IPS-18c (cell line): ENCODE results near the gene CD300A.

Experiments
- H3K4me3 ChIP-seq: 2 replicates; pipeline ENCODE4 v1.7.0; 2013; ENCODE audit warnings: low read depth, mild to moderate bottlenecking, low read length, moderate library complexity; ENCODE audit not compliant: insufficient read depth
- H3K9me3 ChIP-seq: one replicate; pipeline ENCODE4 v1.6.1; 2013; ENCODE audit warnings: mild to moderate bottlenecking, low read length, moderate library complexity; ENCODE audit not compliant: control insufficient read depth, insufficient read depth

CD300A gene

DNA sequence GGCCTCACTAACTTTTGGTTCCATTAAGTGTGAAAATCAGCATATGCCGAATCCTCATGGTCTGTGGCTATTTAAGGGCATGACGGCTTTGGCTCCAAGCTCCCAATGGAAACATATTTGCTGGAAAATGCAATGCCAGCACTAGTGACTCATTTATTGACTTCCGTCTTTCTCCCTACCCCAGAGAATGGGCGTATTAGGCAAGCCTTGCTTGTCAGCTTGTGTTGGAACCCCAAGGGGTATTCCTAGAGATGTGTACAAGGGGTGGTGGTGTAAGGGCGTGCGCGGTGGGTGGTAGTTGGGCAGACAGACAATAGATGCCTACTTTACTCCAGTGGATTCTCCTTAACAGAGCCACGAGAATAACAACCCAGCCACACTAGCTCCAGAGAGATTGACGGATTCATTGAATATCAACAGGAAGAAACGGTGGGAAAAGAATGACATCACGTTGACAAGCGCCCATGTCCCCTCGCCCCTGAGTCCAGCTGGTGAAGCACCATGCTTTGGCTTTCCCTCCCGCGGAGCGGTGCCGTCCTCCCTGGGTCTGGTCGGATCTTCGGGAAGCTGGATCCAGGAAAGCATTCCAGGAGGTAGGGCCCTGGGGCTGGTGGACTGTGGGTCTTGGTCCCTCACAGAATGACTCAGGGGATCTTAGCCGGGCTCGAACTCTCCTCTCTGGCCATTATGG, 54.5 kb downstream of the CD300A start:
- H3K4me3 ChIP-seq: no peak overlapping the region
- peaks cover 3% of the 10 kb centered on the region for H3K9me3 ChIP-seq

DNA sequence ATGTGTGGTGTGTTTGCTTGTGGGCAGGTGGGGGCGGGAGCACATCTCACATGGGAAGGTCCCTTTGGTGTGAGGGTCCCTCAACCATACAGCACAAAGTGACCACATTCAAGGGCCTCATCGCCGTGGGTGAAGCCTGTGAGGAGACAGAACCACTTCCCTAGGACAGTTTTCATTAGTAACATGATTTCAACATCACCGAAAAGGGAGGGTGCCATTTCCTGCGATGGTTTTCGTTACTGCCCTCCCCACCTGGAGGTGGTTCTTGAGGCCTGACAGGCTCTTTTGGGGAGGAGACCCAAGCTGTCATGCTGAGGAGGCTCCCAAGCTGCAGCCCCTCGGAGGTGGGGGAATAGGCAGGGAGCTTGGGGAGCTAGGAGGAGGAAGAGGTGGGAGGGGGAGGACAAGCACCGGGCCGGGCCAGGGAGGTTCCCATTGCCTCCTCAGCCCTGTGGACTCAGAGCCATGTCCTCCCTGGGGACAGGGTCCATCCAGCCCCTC, 55.3 kb downstream of the CD300A start:
- Histone ChIP-seq H3K4me3 (no peak overlapping the region), H3K9me3 (peaks cover 3% of the 10 kb centered on the region)

DNA sequence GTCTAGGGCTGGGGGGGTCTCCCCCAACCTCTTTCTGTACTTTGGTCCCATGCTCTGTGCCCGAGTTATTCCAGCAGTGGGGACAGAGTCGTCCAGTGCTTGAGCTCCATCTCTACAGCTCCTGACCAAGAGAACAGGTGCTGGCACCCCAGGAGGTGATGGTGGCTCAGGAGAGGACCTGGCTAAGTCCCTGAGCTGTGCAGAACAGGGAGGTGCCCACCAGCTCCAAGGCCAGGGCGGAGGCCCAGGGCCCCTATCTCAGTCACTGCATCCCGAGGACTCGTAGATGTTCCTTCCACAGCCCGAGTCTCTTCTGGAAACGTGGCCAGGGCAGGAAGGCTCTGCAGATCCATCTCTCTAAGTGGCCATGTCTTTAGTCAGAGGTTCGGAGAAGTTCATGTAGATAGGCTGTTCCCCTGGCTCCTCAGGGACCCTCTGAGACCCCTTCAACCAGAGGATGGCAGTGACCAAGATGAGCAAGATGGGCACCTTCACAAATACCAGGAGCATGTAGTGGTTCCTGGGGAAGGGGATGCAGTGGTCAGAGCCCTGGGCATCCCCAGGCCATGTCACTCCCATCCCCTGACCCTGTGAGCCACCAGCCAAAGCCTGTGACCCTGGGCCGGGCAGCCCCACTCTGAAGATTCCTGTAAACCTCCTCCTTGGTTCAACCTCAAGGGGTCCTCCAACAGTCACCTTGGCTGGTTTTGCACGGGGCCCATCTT, 56.1 kb downstream of the CD300A start:
- Histone ChIP-seq H3K9me3 (peaks cover 3% of the 10 kb centered on the region), H3K4me3 (no peak overlapping the region)

DNA sequence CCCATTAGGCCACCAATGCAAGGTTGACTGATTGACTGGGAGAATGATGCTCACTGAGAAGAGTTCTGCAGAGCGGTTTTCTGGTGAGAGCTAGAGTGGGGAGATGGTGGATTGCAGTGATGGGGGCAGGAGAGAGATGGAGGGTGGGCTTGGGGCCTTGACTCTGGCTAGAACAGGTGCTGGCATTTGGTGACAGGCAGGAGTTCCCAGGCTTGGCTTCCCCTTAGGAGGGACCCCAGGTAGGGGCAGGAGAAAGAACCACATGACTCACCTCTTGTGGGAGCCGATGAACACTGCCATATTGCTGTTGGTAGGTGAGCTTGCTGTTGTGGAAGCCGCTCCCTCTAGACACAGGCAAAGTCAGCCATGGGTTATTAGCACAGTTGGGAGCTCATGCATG, 56.9 kb downstream of the CD300A start:
- H3K9me3 ChIP-seq: peaks cover 3% of the 10 kb centered on the region
- H3K4me3 ChIP-seq: no peak overlapping the region

DNA sequence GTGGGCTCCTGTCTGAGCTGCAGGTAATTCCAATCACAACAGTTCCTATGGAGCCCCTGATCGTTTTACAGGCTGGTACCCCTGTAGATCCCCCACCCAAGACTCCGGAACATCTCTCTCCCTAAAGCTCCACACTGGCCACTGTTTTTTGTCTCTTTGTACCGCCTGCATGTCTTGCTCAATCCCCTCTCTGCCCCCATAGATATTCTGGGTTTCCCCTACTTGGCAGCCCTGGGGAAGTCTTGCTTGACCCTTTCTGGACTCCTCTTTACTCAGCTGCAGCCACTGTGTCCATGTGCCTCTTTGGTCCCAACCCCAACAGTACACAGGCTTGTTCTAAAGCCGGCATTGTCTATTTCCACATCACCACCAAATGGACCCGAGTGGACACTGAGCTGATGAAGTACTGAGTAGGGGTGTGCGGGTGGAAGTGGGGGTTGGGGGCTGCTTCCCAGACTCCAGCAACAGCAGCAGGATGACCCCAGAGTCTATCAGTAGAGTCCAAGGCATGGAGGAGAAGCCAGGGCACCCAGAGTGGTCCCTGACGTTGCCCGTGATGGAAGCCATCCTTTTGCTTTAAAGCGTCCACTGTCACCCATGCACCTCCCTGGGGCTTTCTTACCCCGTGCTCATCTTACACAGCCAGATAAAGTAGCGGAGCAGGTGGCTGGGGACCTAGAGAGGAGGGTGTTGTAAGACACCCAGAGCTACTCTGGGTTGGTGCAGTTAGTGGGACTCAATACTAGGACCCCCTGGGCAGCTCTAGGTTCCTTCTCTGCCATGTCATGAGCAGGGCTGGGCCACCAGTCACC, 58.4 kb downstream of the CD300A start:
- H3K9me3 ChIP-seq: peaks cover 3% of the 10 kb centered on the region
- H3K4me3 ChIP-seq: no peak overlapping the region

DNA sequence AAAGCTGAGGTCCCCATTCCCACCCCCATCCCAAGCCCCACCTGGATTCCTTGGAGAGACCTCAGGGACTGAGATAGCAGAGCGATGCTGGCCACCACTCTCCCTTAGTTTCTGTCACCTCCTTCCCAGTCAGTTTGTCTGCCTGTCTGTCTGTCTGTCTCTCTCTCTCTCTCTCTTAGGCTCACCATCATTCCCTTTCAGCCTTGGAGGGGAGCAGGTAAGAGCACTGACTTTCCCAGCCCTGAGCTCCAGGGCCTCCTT, 59.0 kb downstream of the CD300A start:
- peaks cover 3% of the 10 kb centered on the region for H3K9me3 ChIP-seq
- H3K4me3 ChIP-seq: no peak overlapping the region

DNA sequence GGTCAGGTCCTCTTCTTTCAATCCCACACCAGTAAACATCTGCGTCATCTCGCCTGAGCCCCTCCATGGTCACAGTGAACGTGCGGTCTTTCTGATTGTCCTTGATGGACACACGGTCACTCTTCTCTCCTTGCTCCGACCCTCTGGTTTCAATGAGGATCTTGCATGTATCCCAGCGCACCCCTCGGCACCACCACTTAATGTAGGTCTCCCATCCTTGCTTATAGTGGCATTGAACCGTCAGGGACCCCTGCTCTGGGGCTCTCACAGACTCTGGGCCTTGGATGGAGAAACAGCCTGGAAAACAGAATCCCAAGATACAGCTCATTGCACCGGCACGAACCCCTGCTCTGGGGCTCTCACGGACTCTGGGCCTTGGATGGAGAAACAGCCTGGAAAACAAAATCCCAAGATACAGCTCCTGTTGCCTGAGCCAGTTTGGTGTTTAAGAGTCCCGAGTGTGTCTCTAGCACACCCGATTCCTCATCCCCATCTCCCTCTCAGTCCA, 59.4 kb downstream of the CD300A start:
- no peak overlapping the region for H3K4me3 ChIP-seq
- H3K9me3 ChIP-seq: peaks cover 3% of the 10 kb centered on the region

DNA sequence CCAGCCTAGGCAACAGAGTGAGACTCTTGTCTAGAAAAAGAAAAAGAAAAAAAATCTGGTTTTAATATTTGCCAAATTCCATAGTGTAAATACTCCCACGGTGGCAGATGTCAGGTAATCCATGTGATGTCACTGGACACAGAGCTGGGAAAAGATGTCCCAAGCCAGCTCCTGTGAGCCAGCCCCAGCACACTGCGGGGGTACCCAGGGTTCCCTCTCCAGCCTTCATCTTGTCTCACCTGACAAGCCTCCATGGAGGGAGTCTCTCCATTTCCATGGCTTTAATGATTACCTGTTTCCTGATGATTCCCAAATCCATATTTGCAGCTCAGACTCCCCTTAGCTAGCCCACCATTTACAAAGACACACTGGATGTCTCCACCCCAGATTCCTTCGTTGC, 60.2 kb downstream of the CD300A start:
- H3K9me3 ChIP-seq: no peaks in the 10 kb centered on the region
- no peak overlapping the region for H3K4me3 ChIP-seq

DNA sequence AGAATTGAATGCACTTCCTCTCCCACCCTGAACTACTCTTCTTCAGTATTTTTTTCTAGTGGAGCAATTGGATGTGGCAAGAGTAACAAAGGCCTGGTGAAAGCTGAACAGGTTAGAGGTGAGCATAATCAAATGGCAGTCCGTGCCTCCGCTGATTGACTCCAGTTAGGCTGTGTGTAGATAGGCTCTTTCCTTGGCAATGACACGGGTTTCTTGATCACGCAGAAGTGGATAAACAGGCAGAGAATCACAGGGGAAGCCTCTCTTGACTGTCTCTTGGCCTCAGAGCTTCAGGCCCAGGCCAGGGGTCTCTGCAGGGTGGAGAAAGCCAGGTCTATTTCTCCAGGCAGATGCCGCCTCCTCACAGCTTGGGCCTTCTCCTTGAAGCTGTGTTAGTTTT, 60.6 kb downstream of the CD300A start:
- Histone ChIP-seq H3K4me3 (no peak overlapping the region), H3K9me3 (peaks cover 4% of the 10 kb centered on the region)

DNA sequence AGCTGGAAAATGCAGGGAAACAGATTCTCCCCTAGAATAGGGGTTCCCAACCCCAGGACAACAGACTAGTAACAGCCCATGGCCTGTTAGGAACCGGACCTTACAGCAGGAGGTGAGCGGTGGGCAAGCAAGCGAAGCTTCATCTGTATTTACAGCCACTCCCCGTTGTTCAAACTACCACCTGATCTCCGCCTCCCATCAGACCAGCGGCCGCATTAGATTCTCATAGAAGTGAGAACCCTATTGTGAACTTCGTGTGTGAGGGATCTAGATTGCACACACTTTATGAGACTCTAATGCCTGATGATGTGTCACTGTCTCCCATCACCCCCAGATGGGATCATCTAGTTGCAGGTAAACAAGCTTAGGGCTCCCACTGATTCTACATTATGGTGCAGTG, 61.3 kb downstream of the CD300A start:
- H3K4me3 ChIP-seq: no peak overlapping the region
- peaks cover 4% of the 10 kb centered on the region for H3K9me3 ChIP-seq

DNA sequence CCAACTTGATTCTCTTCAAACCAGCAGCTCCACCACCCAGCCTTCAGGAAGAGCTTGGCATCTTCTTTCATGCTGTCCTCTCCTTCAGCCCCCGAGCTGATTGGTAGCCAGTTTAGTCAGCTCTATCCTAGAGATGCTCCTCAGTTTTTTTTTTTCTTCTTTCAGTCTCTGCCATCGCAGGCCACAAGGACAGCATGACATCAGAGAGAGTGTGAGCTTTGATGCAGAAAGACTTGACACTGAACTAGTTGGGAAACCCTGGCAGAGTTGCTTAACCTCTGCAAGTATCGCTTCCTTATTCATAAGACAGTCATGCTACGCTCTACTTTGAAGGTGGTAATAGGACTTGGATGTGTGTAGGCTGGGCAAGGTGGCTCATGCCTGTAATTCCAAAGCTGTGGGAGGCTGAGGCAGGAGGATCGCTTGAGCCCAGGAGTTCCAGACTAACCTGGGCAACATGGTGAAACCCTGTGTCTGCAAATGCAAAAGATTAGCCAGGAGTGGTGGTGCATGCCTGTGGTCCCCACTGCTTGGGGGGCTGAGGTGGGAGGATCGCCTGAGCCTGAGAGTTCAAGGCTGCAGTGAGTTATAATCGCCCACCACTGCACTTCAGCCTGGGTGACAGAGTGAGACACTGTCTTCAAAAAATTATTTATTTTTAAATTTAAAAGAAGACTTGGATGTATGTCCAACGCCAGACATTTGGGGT, 62.2 kb downstream of the CD300A start:
- peaks cover 4% of the 10 kb centered on the region for H3K9me3 ChIP-seq
- no peak overlapping the region for H3K4me3 ChIP-seq

DNA sequence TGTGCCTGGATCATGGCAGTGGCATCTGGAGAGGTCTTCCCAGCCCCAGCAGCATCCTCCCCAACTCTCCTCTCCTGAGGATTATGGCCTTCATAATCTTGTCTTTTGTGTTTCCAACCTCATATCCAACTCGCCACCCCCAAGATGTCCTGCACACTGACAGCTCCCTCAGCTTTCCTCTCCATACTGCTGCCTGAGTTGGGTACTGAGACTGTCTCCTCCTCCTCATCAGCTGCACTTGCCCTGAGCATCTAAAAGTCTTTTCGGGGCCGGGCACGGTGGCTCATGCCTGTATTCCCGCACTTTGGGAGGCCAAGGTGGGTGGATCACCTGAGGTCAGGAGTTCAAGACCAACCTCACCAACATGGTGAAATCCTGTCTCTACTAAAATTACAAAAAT, 62.8 kb downstream of the CD300A start:
- H3K4me3 ChIP-seq: no peak overlapping the region
- H3K9me3 ChIP-seq: peaks cover 4% of the 10 kb centered on the region

DNA sequence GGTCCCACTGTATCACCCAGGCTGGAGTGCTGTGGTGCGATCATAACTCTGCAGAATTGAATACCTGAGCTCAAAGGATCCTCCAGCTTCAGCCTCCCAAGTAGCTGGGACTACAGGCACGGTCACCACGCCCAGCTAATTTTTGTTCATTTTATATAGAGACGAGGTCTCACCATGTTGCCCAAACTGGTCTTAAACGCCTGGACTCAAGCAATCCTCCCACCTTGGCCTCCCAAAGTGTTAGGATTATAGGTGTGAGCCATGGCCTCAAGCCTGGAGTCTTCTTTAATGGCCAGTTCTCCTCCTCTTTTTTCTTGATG, 64.4 kb downstream of the CD300A start:
- H3K4me3 ChIP-seq: no peak overlapping the region
- H3K9me3 ChIP-seq: peaks cover 4% of the 10 kb centered on the region

DNA sequence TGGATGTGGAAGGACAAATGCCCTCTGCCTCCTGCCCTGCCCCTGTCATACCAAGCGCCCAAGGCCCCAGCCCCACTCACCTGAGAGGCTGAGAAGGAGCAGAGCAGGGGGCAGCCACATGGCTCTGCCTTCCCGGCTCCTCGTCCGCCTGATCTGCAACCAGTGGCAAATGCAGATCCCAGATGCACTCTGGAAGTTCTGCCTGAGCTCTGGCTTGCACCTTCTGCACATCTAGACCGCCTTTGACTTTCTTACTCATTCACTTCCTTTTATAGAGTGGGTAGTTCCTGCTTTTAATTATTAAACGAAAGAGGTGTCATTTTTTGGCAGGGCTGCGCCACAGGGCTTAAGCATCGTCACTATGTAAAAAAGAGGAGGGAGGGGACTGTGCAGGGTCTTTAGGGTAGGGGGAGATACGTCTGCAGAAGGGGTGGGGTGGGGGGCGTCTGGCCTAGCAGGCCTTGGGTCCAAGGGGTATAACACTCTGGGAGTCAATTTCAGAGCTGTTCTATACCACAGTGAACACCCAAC, 64.9 kb downstream of the CD300A start, which contains the start of gene CD300LB:
TSS of gene CD300LB (minus strand) at position 245 of the 531 bp plus-strand sequence. CDS start at position 120, 125 bp downstream.
- H3K9me3 ChIP-seq: peaks cover 4% of the 10 kb centered on the region
- H3K4me3 ChIP-seq: no peak within 1 kb of the TSS

DNA sequence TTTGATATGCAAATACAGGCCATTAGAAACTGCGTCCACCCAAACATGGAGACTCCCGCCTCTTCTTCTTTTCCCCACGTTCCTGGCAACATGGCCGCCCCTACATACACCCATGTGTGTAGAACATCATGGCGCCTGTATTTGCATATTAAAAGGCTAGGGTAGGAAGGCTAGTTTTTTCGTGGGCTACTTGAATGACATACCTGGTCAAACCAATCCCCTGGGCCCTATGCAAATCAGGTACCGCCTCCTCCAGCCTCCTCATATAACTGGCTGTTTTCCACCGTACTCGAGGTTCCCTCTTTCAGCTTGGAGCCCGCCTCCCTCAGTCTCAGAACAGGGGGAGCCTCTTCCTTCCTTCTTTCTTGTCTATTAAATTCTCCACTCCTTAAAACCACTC, 65.7 kb downstream of the CD300A start:
- H3K9me3 ChIP-seq: peaks cover 4% of the 10 kb centered on the region
- H3K4me3 ChIP-seq: no peak overlapping the region; the same call in 1 of the 2 replicates
